ENCODE results near the gene SLC25A29. TPM values are rescaled to one million over a fixed set of nuclear protein-coding genes. Genes with fewer than 3 reads are reported as not detected.

The SLC25A29 gene
- total RNA-seq, 1 experiment from 2014 or later = 179 TPM

- DNase-seq (ENCODE audit: low spot score) = no peak
- H3K9me3 Mint-ChIP-seq = no peaks in the 10 kb centered on the region
- no peak overlapping the region for H3K4me3 Mint-ChIP-seq
- TF ChIP-seq ATF1 (CRISPR knock-in tag; IDR thresholded peaks at IDR 0.05) (no peak), NFE2L1 (CRISPR knock-in tag; IDR thresholded peaks at IDR 0.05) (no peak), TP53 (CRISPR knock-in tag; IDR thresholded peaks at IDR 0.05) (no peak), MYBL2 (CRISPR knock-in tag; IDR thresholded peaks at IDR 0.05) (no peak), ZNF138 (CRISPR knock-in tag; conservative IDR thresholded peaks at IDR 0.05) (no peak), IRF1 (CRISPR knock-in tag; IDR thresholded peaks at IDR 0.05) (no peak)
- TF ChIP-seq, protein P1, sequence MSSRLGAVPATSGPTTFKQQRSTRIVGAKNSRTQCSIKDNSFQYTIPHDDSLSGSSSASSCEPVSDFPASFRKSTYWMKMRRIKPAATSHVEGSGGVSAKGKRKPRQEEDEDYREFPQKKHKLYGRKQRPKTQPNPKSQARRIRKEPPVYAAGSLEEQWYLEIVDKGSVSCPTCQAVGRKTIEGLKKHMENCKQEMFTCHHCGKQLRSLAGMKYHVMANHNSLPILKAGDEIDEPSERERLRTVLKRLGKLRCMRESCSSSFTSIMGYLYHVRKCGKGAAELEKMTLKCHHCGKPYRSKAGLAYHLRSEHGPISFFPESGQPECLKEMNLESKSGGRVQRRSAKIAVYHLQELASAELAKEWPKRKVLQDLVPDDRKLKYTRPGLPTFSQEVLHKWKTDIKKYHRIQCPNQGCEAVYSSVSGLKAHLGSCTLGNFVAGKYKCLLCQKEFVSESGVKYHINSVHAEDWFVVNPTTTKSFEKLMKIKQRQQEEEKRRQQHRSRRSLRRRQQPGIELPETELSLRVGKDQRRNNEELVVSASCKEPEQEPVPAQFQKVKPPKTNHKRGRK (CRISPR knock-in tag; IDR thresholded peaks at IDR 0.05; ENCODE audit: borderline replicate concordance) = no peak
- TF ChIP-seq, protein P2, sequence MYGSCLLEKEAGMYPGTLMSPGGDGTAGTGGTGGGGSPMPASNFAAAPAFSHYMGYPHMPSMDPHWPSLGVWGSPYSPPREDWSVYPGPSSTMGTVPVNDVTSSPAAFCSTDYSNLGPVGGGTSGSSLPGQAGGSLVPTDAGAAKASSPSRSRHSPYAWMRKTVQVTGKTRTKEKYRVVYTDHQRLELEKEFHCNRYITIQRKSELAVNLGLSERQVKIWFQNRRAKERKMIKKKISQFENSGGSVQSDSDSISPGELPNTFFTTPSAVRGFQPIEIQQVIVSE (CRISPR knock-in tag; IDR thresholded peaks at IDR 0.05; ENCODE audit: borderline replicate concordance) = no peak
- TF ChIP-seq, protein P3, sequence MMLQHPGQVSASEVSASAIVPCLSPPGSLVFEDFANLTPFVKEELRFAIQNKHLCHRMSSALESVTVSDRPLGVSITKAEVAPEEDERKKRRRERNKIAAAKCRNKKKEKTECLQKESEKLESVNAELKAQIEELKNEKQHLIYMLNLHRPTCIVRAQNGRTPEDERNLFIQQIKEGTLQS (CRISPR knock-in tag; conservative IDR thresholded peaks at IDR 0.05) = no peak
- TF ChIP-seq, protein P4, sequence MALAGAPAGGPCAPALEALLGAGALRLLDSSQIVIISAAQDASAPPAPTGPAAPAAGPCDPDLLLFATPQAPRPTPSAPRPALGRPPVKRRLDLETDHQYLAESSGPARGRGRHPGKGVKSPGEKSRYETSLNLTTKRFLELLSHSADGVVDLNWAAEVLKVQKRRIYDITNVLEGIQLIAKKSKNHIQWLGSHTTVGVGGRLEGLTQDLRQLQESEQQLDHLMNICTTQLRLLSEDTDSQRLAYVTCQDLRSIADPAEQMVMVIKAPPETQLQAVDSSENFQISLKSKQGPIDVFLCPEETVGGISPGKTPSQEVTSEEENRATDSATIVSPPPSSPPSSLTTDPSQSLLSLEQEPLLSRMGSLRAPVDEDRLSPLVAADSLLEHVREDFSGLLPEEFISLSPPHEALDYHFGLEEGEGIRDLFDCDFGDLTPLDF (CRISPR knock-in tag; IDR thresholded peaks at IDR 0.05) = no peak
- TF ChIP-seq, protein P5, sequence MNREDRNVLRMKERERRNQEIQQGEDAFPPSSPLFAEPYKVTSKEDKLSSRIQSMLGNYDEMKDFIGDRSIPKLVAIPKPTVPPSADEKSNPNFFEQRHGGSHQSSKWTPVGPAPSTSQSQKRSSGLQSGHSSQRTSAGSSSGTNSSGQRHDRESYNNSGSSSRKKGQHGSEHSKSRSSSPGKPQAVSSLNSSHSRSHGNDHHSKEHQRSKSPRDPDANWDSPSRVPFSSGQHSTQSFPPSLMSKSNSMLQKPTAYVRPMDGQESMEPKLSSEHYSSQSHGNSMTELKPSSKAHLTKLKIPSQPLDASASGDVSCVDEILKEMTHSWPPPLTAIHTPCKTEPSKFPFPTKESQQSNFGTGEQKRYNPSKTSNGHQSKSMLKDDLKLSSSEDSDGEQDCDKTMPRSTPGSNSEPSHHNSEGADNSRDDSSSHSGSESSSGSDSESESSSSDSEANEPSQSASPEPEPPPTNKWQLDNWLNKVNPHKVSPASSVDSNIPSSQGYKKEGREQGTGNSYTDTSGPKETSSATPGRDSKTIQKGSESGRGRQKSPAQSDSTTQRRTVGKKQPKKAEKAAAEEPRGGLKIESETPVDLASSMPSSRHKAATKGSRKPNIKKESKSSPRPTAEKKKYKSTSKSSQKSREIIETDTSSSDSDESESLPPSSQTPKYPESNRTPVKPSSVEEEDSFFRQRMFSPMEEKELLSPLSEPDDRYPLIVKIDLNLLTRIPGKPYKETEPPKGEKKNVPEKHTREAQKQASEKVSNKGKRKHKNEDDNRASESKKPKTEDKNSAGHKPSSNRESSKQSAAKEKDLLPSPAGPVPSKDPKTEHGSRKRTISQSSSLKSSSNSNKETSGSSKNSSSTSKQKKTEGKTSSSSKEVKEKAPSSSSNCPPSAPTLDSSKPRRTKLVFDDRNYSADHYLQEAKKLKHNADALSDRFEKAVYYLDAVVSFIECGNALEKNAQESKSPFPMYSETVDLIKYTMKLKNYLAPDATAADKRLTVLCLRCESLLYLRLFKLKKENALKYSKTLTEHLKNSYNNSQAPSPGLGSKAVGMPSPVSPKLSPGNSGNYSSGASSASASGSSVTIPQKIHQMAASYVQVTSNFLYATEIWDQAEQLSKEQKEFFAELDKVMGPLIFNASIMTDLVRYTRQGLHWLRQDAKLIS (CRISPR knock-in tag; IDR thresholded peaks at IDR 0.05; ENCODE audit: borderline replicate concordance) = no peak
- H3K27ac Mint-ChIP-seq = peak overlapping the region; percentile 28; the same call in 1 of the 2 replicates
- peaks cover 16% of the 10 kb centered on the region for H3K4me1 Mint-ChIP-seq
- CTCF ChIA-PET = no interaction called here
- no peaks in the 10 kb centered on the region for H3K27me3 Mint-ChIP-seq (ENCODE audit: low read depth)
- H3K36me3 Mint-ChIP-seq = peaks cover 44% of the 10 kb centered on the region
- no peak for ATAC-seq
- POLR2A ChIA-PET = no interaction called here
Measured at GRCh38 chr14:100299238-100299560, 7.0 kb downstream of the SLC25A29 start.

GRCh38 chr14:100298551-100299237 is 7.5 kb downstream of the SLC25A29 start:
- 0 out of 2 replicates have a peak overlapping the region, but pooled peaks have one; percentile 42 for H3K27ac Mint-ChIP-seq
- H3K9me3 Mint-ChIP-seq = no peaks in the 10 kb centered on the region
- no peak for DNase-seq (ENCODE audit: low spot score)
- TF ChIP-seq PREB (CRISPR knock-in tag; IDR thresholded peaks at IDR 0.05; ENCODE audit: borderline replicate concordance) = no peak
- TF ChIP-seq PRDM15 (CRISPR knock-in tag; IDR thresholded peaks at IDR 0.05) = no peak
- TF ChIP-seq ZNF416 (CRISPR knock-in tag; IDR thresholded peaks at IDR 0.05) = no peak
- no peak for TF ChIP-seq CREM (CRISPR knock-in tag; IDR thresholded peaks at IDR 0.05)
- TF ChIP-seq MAX (CRISPR knock-in tag; IDR thresholded peaks at IDR 0.05) = no peak

More at GRCh38 chr14:100298551-100299237, 7.5 kb downstream of the SLC25A29 start:
- peaks cover 11% of the 10 kb centered on the region for H3K4me1 Mint-ChIP-seq
- CTCF ChIA-PET = interaction anchor here (0.6 to 1.5 kb wide), 2 partner anchors 9 to 52 kb away, joined by 3 read pairs; no protein-coding TSS in a partner anchor
- peaks cover 44% of the 10 kb centered on the region for H3K36me3 Mint-ChIP-seq
- ATAC-seq = no peak
- no peak overlapping the region for H3K4me3 Mint-ChIP-seq
- no peaks in the 10 kb centered on the region for H3K27me3 Mint-ChIP-seq (ENCODE audit: low read depth)
- POLR2A ChIA-PET = no interaction called here
